Stimulated activated CD8-positive, alpha-beta memory T cell treated with anti-CD3 and anti-CD28 coated beads, Interleukin-12 subunit alpha, Interleukin-12 subunit beta, amount 100 ng/mL, for 24 hours (primary cell): ENCODE measurements around the gene UBE2Q1.

Experiments
- DNase-seq: peaks from one replicate; pipeline ENCODE4 v3.0.0-alpha.2; 2020; ENCODE audit errors: extremely low read depth

The UBE2Q1 gene

GRCh38 chr1:154503898-154504297 is 54.6 kb downstream of the UBE2Q1 start:
- DNase-seq: no peak

- no peak for DNase-seq
Measured at GRCh38 chr1:154502744-154503115, 55.7 kb downstream of the UBE2Q1 start.

- DNase-seq: no peak
Measured at GRCh38 chr1:154502066-154502743, 56.3 kb downstream of the UBE2Q1 start, which contains the start of the genes SHE and TDRD10. Gene SHE, minus strand, starts transcription at chr1:154502412. Its CDS starts 386 bp downstream, at chr1:154502026. Gene TDRD10, plus strand, starts transcription at chr1:154502219. Its CDS starts 4,685 bp downstream, at chr1:154506904.

- no peak for DNase-seq
Measured at GRCh38 chr1:154501423-154502065, 56.9 kb downstream of the UBE2Q1 start.

- DNase-seq: no peak
Measured at GRCh38 chr1:154500533-154500932, 57.9 kb downstream of the UBE2Q1 start.

GRCh38 chr1:154499446-154499845 is 59.0 kb downstream of the UBE2Q1 start:
- no peak for DNase-seq
